ENCODE measurements around the gene GBF1. TPM values are rescaled to one million over a fixed set of nuclear protein-coding genes. Genes with fewer than 3 reads are reported as not detected.

Gene GBF1
- polyA plus RNA-seq, 1 experiment: 31.9 TPM

- no peak for DNase-seq (ENCODE audit: low read depth, low spot score)
- no peaks in the 10 kb centered on the region for H3K9me3 ChIP-seq (ENCODE audit: control insufficient read depth, insufficient read depth, low read length)
- no peaks in the 10 kb centered on the region for H3K27me3 ChIP-seq (ENCODE audit: control insufficient read depth, insufficient read depth, low read length)
- H3K4me3 ChIP-seq (ENCODE audit: low read depth, low read length): no peak overlapping the region
- no peak overlapping the region for H3K27ac ChIP-seq (ENCODE audit: low read depth, low read length)
- CTCF ChIA-PET: interaction anchor here (0.7 to 1.5 kb wide), 4 partner anchors 21 to 96 kb away, joined by 3 to 5 read pairs (median 4); no protein-coding TSS in a partner anchor
- POLR2A ChIA-PET: interaction anchor here (0.7 kb wide), 1 partner anchor 110 kb away, joined by 3 read pairs; no protein-coding TSS in a partner anchor
- TF ChIP-seq, protein P1, sequence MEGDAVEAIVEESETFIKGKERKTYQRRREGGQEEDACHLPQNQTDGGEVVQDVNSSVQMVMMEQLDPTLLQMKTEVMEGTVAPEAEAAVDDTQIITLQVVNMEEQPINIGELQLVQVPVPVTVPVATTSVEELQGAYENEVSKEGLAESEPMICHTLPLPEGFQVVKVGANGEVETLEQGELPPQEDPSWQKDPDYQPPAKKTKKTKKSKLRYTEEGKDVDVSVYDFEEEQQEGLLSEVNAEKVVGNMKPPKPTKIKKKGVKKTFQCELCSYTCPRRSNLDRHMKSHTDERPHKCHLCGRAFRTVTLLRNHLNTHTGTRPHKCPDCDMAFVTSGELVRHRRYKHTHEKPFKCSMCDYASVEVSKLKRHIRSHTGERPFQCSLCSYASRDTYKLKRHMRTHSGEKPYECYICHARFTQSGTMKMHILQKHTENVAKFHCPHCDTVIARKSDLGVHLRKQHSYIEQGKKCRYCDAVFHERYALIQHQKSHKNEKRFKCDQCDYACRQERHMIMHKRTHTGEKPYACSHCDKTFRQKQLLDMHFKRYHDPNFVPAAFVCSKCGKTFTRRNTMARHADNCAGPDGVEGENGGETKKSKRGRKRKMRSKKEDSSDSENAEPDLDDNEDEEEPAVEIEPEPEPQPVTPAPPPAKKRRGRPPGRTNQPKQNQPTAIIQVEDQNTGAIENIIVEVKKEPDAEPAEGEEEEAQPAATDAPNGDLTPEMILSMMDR (IDR thresholded peaks at IDR 0.05; ENCODE audit: low read depth, low read length): no peak
These were observed 80.7 kb downstream of the GBF1 start for GRCh38 chr10:102326031-102326430.

- no peaks in the 10 kb centered on the region for H3K9me3 ChIP-seq (ENCODE audit: control insufficient read depth, insufficient read depth, low read length)
- TF ChIP-seq, protein P1 (IDR thresholded peaks at IDR 0.05; ENCODE audit: low read depth, low read length): no peak
- POLR2A ChIA-PET: no interaction called here
These were observed 81.7 kb downstream of the GBF1 start for GRCh38 chr10:102327002-102327401.

DNA sequence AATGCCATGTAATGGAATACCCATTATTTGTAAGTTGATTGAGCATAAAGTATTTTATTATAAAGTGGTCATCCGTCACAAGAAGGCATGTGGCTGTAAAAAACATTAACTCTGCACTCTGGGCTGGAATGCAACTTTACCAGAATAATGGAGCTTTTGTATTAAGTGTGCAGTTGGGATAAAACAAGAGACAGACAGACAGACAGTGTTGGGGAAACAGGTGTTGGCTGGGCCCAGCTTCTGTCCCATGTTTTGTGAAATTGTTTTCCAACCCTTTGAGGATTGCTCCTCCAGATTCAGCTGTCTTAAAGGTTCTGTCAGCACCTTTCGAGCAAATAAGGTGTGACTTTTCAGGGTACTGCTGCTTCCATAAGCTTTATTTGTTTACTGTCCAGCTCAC is 82.3 kb downstream of the GBF1 start:
- TF ChIP-seq, protein P1 (IDR thresholded peaks at IDR 0.05; ENCODE audit: low read depth, low read length): no peak
- CTCF ChIA-PET: interaction anchor here (0.6 to 4.1 kb wide), 3 partner anchors 24 to 491 kb away, joined by 3 to 13 read pairs (median 5); no protein-coding TSS in a partner anchor
- POLR2A ChIA-PET: no interaction called here
- Histone ChIP-seq H3K27me3 (ENCODE audit: control insufficient read depth, insufficient read depth, low read length) (no peaks in the 10 kb centered on the region), H3K4me3 (ENCODE audit: low read depth, low read length) (no peak overlapping the region), H3K27ac (ENCODE audit: low read depth, low read length) (no peak overlapping the region), H3K9me3 (ENCODE audit: control insufficient read depth, insufficient read depth, low read length) (no peaks in the 10 kb centered on the region)
- DNase-seq (ENCODE audit: low read depth, low spot score): no peak

More at GRCh38 chr10:102327002-102327401, 81.7 kb downstream of the GBF1 start:
- CTCF ChIA-PET: interaction anchor here (1.0 to 4.1 kb wide), 4 partner anchors 25 to 97 kb away, joined by 4 to 13 read pairs (median 5); no protein-coding TSS in a partner anchor
- H3K27ac ChIP-seq (ENCODE audit: low read depth, low read length): no peak overlapping the region
- no peak for DNase-seq (ENCODE audit: low read depth, low spot score)
- H3K4me3 ChIP-seq (ENCODE audit: low read depth, low read length): no peak overlapping the region
- H3K27me3 ChIP-seq (ENCODE audit: control insufficient read depth, insufficient read depth, low read length): no peaks in the 10 kb centered on the region

DNA sequence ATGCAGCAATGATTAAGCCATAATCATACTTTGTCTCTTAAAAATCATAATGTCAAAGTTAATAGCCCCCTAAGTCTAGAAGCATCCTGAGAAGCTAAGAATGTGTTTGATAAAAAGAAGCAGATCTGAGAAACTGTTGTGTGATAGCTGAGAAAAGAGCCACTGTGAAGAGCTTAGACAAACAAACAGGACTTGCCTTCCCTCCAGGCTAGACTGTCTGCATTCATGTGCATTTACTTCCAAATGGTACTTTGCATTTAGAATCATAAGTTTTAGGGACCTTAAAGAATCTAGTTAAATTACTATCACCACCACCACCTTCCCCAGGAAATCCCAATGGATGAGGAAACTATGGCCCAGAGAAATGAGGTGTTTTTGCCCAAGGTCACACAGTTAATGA is 87.4 kb downstream of the GBF1 start:
- Histone ChIP-seq H3K4me3 (ENCODE audit: low read depth, low read length) (no peak overlapping the region), H3K9me3 (ENCODE audit: control insufficient read depth, insufficient read depth, low read length) (no peaks in the 10 kb centered on the region), H3K27me3 (ENCODE audit: control insufficient read depth, insufficient read depth, low read length) (no peaks in the 10 kb centered on the region), H3K27ac (ENCODE audit: low read depth, low read length) (no peak overlapping the region)
- no peak for DNase-seq (ENCODE audit: low read depth, low spot score)
- TF ChIP-seq, protein P1 (IDR thresholded peaks at IDR 0.05; ENCODE audit: low read depth, low read length): no peak
- POLR2A ChIA-PET: no interaction called here
- CTCF ChIA-PET: interaction anchor here (1.6 kb wide), 1 partner anchor 14 kb away, joined by 5 read pairs; no protein-coding TSS in a partner anchor

GRCh38 chr10:102334101-102334500 is 88.8 kb downstream of the GBF1 start:
- Histone ChIP-seq H3K9me3 (ENCODE audit: control insufficient read depth, insufficient read depth, low read length) (no peaks in the 10 kb centered on the region), H3K4me3 (ENCODE audit: low read depth, low read length) (no peak overlapping the region), H3K27me3 (ENCODE audit: control insufficient read depth, insufficient read depth, low read length) (no peaks in the 10 kb centered on the region), H3K27ac (ENCODE audit: low read depth, low read length) (peak overlapping the region; percentile 11)
- TF ChIP-seq, protein P1 (IDR thresholded peaks at IDR 0.05; ENCODE audit: low read depth, low read length): no peak
- POLR2A ChIA-PET: interaction anchor here (0.6 kb wide), 1 partner anchor 171 kb away, joined by 4 read pairs; no protein-coding TSS in a partner anchor
- no peak for DNase-seq (ENCODE audit: low read depth, low spot score)
- CTCF ChIA-PET: interaction anchor here (1.5 to 1.6 kb wide), 2 partner anchors 18 to 104 kb away, joined by 4 to 8 read pairs; no protein-coding TSS in a partner anchor
